ENCODE measurements around the gene SULT2B1. TPM values are rescaled to one million over a fixed set of nuclear protein-coding genes. Genes with fewer than 3 reads are reported as not detected.
A peak's percentile ranks its signal among the peaks of the same experiment; 100 is the strongest.

SULT2B1 gene
- not detected for polyA plus RNA-seq

GRCh38 chr19:48551437-48552302 lies at the start of gene SULT2B1:
TSS of gene SULT2B1 (plus strand) at chr19:48552172. CDS start at chr19:48552253, 81 bp downstream.
- Mint-ChIP-seq H3K4me1 (no peaks in the 10 kb centered on the region), H3K9me3 (no peaks in the 10 kb centered on the region), H3K36me3 (no peaks in the 10 kb centered on the region), H3K4me3 (no peak within 1 kb of the TSS), H3K27ac (no peak within 1 kb of the TSS), H3K27me3 (ENCODE audit: low read depth in 3 of 3) (peaks cover 0 to 10% (median 5%) of the 10 kb centered on the region in 3 donors)
- no peak for DNase-seq

DNA sequence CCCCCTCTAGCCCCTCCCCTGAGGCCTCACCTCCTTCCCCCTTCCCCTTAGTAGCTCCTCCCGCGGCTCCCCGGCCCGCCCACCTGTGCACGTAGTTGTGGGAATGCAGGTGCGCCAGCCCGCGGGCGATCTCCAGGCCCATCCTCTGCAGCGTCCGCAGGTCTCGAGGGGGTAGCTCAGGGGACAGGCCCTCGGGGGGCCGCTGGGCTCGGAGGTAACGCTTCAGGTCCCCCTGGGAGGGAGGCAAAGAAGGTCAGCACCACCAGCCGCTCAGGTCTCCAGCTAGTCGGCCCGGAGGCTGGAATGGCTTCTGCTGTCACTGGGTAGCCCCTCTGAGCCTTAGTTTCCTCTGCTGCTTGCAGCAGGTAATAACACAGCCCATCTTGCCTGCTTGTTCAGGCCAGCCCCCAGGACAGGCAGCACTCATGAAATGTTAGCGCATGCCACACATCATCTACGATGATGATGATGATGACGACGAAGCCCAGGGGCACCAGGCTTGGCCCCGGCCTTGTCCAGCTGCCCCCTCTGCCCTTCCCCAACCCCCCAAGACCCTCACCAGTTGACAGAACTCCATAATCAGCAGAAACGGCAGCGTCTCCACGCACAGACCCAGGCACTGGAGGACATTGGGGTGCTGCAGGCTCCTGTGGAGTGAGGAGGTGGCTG lies 49.5 kb upstream of the SULT2B1 start:
- Mint-ChIP-seq H3K4me1 (peaks cover 6 to 13% of the 10 kb centered on the region in 2 donors), H3K27ac (no peak overlapping the region), H3K9me3 (no peaks in the 10 kb centered on the region), H3K27me3 (ENCODE audit: low read depth in 3 of 3) (peaks cover 2 to 4% (median 3%) of the 10 kb centered on the region in 3 donors), H3K36me3 (no peaks in the 10 kb centered on the region), H3K4me3 (peak overlapping the region in 1 of 5 donors; percentile 60)
- no peak for DNase-seq

DNA sequence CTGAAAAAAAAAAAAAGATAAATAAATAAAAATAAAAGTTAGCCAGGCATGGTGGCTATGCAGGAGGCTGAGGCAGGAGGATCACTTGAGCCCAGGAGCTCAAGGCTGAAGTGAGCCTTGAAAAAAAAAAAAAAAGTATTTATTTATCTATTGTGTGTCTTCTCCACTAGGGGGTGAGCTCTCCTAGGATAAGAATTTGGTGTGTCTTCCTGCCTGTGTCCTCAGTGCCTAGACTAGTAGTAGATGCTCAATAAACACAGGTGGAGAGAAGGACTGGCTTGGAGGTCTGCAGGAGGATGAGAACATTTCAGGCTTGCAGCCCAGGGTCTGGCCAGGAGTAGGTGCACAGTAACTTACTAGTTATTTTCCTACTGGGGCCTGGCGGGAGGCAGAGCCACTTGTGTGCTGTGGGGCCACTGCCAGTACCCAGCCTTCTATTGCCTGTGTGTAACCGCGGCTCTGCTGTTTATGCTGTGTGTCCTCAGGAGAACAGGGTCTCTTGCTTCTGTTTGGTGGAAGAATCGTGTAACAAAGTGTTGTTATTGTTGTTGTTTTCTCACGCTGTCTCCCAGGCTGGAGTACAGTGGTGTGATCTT lies 45.7 kb upstream of the SULT2B1 start:
- Mint-ChIP-seq H3K4me1 (peaks cover 15 to 16% of the 10 kb centered on the region in 2 donors), H3K36me3 (no peaks in the 10 kb centered on the region), H3K9me3 (no peaks in the 10 kb centered on the region), H3K4me3 (no peak overlapping the region), H3K27me3 (ENCODE audit: low read depth in 3 of 3) (peaks cover 0 to 7% (median 6%) of the 10 kb centered on the region in 3 donors), H3K27ac (no peak overlapping the region)
- peak; percentile 37 to 54 (median 45) for DNase-seq

GRCh38 chr19:48507911-48508439 lies 44.0 kb upstream of the SULT2B1 start:
- Mint-ChIP-seq H3K27ac (peak overlapping the region in 1 of 6 donors; percentile 71), H3K36me3 (no peaks in the 10 kb centered on the region), H3K4me3 (no peak overlapping the region), H3K4me1 (peaks cover 8 to 10% of the 10 kb centered on the region in 2 donors), H3K27me3 (ENCODE audit: low read depth in 3 of 3) (peaks cover 0 to 5% (median 5%) of the 10 kb centered on the region in 3 donors), H3K9me3 (no peaks in the 10 kb centered on the region)
- DNase-seq = no peak

DNA sequence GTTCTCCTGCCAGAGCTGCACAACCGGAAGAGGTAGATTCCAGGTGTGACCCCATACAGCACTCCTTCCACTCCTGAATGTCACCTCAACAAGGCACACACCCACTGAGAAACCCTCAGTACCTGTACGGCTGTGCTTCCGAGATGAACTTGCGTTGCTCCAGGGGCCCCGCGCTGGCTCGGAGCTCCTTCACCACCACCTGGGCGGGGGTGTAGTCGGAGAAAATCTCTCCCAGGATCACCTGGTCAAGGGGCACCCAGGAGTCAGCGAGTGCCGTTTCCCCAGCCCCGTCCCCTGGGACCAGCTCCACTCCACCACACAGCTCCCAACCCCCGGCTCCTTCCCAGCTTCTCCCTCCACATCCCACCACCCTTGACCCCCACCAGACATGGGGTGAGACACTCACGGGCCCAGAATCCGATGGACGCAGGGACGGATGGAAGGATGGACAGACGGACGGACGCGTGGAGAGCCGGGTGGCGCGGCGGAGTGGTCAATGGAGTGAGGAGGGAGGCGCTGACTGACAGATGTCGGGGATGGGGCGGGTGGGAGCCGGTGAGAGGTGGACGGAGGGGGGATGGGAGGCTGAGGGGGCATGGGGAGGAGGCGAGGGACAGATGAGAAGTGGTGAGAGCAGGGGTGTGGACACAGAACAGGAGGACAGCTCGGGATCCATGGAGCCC lies 43.1 kb upstream of the SULT2B1 start:
- no peak overlapping the region for H3K4me3 Mint-ChIP-seq
- H3K27me3 Mint-ChIP-seq (ENCODE audit: low read depth in 3 of 3) = peaks cover 0 to 7% (median 7%) of the 10 kb centered on the region in 3 donors
- no peak for DNase-seq
- no peaks in the 10 kb centered on the region for H3K36me3 Mint-ChIP-seq
- no peak overlapping the region for H3K27ac Mint-ChIP-seq
- no peaks in the 10 kb centered on the region for H3K9me3 Mint-ChIP-seq
- peaks cover 11 to 12% of the 10 kb centered on the region in 2 donors for H3K4me1 Mint-ChIP-seq

GRCh38 chr19:48509467-48510194 lies 42.3 kb upstream of the SULT2B1 start:
- H3K27me3 Mint-ChIP-seq (ENCODE audit: low read depth in 3 of 3) = peaks cover 0 to 8% (median 7%) of the 10 kb centered on the region in 3 donors
- H3K4me1 Mint-ChIP-seq = peaks cover 14% of the 10 kb centered on the region in 2 donors
- no peak overlapping the region for H3K4me3 Mint-ChIP-seq
- no peaks in the 10 kb centered on the region for H3K36me3 Mint-ChIP-seq
- no peaks in the 10 kb centered on the region for H3K9me3 Mint-ChIP-seq
- no peak for DNase-seq
- H3K27ac Mint-ChIP-seq = peak overlapping the region in 1 of 6 donors; percentile 35

- DNase-seq = peak; percentile 57 to 60 (median 60)
- peaks cover 0 to 8% (median 7%) of the 10 kb centered on the region in 3 donors for H3K27me3 Mint-ChIP-seq (ENCODE audit: low read depth in 3 of 3)
- H3K4me3 Mint-ChIP-seq = peak overlapping the region; percentile 33 to 64 (median 59)
- H3K9me3 Mint-ChIP-seq = no peaks in the 10 kb centered on the region
- no peaks in the 10 kb centered on the region for H3K36me3 Mint-ChIP-seq
- H3K4me1 Mint-ChIP-seq = peaks cover 14% of the 10 kb centered on the region in 2 donors
- no peak overlapping the region for H3K27ac Mint-ChIP-seq
Measured at GRCh38 chr19:48510421-48511268, 41.3 kb upstream of the SULT2B1 start.

GRCh38 chr19:48511321-48511731 lies 40.6 kb upstream of the SULT2B1 start:
- Mint-ChIP-seq H3K9me3 (no peaks in the 10 kb centered on the region), H3K27me3 (ENCODE audit: low read depth in 3 of 3) (peaks cover 0 to 7% (median 7%) of the 10 kb centered on the region in 3 donors), H3K4me1 (peaks cover 14% of the 10 kb centered on the region in 2 donors), H3K4me3 (no peak overlapping the region), H3K36me3 (no peaks in the 10 kb centered on the region), H3K27ac (no peak overlapping the region)
- no peak for DNase-seq

DNA sequence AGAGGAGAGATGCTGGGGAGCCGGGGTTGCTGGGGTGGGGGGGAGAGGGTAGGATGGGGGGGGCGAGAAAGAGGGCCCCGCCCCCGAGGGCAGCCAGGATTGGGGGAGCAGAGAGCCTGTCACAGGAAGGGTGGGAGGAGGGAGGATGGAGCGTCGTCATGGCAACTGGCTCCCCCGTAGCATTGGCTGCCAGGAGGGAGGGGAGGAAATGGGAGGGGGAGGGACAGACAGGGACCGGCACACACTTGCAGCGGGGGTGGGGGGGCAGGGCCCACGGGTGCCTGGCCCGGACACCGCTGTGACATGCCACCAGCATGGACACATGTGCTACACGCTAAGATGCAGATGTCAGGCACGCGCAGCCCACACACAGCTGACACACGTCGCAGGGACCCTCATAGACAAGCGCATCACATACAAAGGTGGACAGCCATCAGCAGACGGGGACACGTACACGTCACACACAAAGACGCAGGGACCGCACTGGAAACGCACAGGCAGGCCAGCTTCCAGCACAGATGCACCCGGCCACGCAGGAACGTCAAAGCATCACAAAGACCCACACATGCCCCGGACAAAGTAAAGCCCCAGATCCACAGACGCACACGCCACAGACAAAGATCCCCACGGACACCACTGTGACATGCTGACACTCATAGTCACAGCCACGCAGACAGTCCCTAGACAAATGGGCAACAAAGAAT lies 40.0 kb upstream of the SULT2B1 start, which contains the start of gene LMTK3:
TSS of gene LMTK3 (minus strand) at position 36 of the 704 bp plus-strand sequence. CDS start 259 bp downstream, outside the sequence.
- H3K9me3 Mint-ChIP-seq = no peaks in the 10 kb centered on the region
- H3K27ac Mint-ChIP-seq = no peak within 1 kb of the TSS
- H3K4me1 Mint-ChIP-seq = peaks cover 14% of the 10 kb centered on the region in 2 donors

DNA sequence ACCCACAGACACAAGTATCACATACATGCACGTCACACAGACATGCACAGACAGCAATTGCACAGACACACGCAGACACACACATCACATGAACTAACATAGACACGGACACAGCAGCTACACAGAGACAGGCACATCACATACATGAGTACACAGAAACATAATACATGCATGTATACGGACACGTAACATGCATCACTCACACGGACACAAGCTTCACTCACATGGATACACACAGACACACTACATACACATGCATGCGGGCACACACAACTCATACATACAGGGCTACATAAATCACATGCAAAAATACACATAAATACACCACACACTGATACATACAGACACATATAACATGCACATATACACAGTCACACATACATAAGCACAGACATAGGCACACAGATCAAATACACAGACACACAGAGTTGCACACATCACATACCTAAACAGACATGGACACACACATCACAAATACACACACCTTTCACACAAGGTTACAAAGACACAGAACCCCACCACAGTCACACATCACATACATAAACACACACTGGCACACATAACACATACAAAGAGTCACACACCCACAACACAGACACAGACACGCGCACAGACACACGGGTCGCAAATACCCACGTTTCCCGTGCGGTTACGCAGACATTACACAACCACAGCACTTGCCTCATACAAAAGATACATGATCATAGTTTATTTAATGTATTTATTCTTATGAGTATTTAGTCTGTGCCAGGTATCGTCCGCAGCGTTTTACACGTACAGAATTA lies 39.3 kb upstream of the SULT2B1 start:
- H3K9me3 Mint-ChIP-seq = no peaks in the 10 kb centered on the region
- H3K27me3 Mint-ChIP-seq (ENCODE audit: low read depth in 3 of 3) = peaks cover 0 to 9% (median 7%) of the 10 kb centered on the region in 3 donors

More for the DNA sequence above, 40.0 kb upstream of the SULT2B1 start, which contains the start of gene LMTK3:
- Mint-ChIP-seq H3K36me3 (no peaks in the 10 kb centered on the region), H3K4me3 (peak within 1 kb of the TSS; percentile 33 to 64 (median 59)), H3K27me3 (ENCODE audit: low read depth in 3 of 3) (peaks cover 0 to 9% (median 7%) of the 10 kb centered on the region in 3 donors)
- DNase-seq = peak; percentile 41 to 62 (median 44)

More for the DNA sequence above, 39.3 kb upstream of the SULT2B1 start:
- Mint-ChIP-seq H3K4me3 (no peak overlapping the region), H3K4me1 (peaks cover 14% of the 10 kb centered on the region in 2 donors), H3K36me3 (no peaks in the 10 kb centered on the region), H3K27ac (no peak overlapping the region)
- DNase-seq = no peak
